CD14-positive monocyte (primary cell): ENCODE data around the gene POLR3C. TPM values are rescaled to one million over a fixed set of nuclear protein-coding genes. Genes with fewer than 3 reads are reported as not detected.
A peak's percentile ranks its signal among the peaks of the same experiment; 100 is the strongest.

Source experiments
- DNase-seq, 3 donors: peaks; one replicate each; pipeline ENCODE4 v3.0.0-alpha.2; 2011 to 2022
- H2AFZ ChIP-seq: 2 replicates; pipeline ENCODE4 v1.6.0; 2012; ENCODE audit warnings: mild to moderate bottlenecking, low read depth, low read length, inconsistent platforms; ENCODE audit not compliant: insufficient read depth, poor library complexity, severe bottlenecking
- H3K27ac ChIP-seq, 2 donors: 1 replicate in 1 of 2; 2 replicates in 1 of 2; pipeline ENCODE4 v1.5.1; 2012 to 2013; ENCODE audit warnings: low read length in 2 of 2, control low read depth in 1 of 2, inconsistent platforms in 1 of 2, low read depth in 1 of 2, mild to moderate bottlenecking in 1 of 2
- H3K27me3 ChIP-seq, 2 donors: one replicate each; pipeline versions ENCODE4 v1.6.0 to v1.6.1; 2011 to 2013; ENCODE audit warnings: low read length in 2 of 2; ENCODE audit not compliant: control insufficient read depth in 2 of 2, insufficient read depth in 2 of 2
- H3K36me3 ChIP-seq, 2 donors: replicated peaks in 1 of 2; 1 replicate in 1 of 2; 2 replicates in 1 of 2; pipeline versions ENCODE4 v1.5.1 to v1.6.1; 2012 to 2013; ENCODE audit warnings: low read length in 2 of 2, control low read depth in 1 of 2, inconsistent platforms in 1 of 2, mild to moderate bottlenecking in 1 of 2; ENCODE audit not compliant: insufficient read depth in 2 of 2, control insufficient read depth in 1 of 2
- H3K4me1 ChIP-seq, 2 donors: 1 replicate in 1 of 2; 2 replicates in 1 of 2; pipeline versions ENCODE4 v1.5.1 to v1.6.1; 2012 to 2013; ENCODE audit warnings: low read length in 2 of 2, control low read depth in 1 of 2, inconsistent platforms in 1 of 2, mild to moderate bottlenecking in 1 of 2, moderate library complexity in 1 of 2; ENCODE audit not compliant: insufficient read depth in 2 of 2, control insufficient read depth in 1 of 2
- H3K4me2 ChIP-seq: replicated peaks from 2 replicates; pipeline ENCODE3; 2012; ENCODE audit warnings: low read length, moderate library complexity, mild to moderate bottlenecking; ENCODE audit not compliant: poor library complexity, severe bottlenecking; ENCODE audit errors: extremely low read depth
- H3K4me3 ChIP-seq, 3 experiments: fragments of 200-600 bp in 1 of 3; sonication (generic) in 1 of 3; replicated peaks in 1 of 3; 1 replicate in 2 of 3; 2 replicates in 1 of 3; pipeline ENCODE4 v1.5.1; 2011 to 2013; ENCODE audit warnings: low read length in 3 of 3, mild to moderate bottlenecking in 3 of 3, control low read depth in 2 of 3, low read depth in 2 of 3, inconsistent platforms in 1 of 3, moderate library complexity in 1 of 3
- H3K79me2 ChIP-seq: 2 replicates; pipeline ENCODE4 v1.6.0; 2012; ENCODE audit warnings: mild to moderate bottlenecking, control low read depth, inconsistent platforms, low read length, moderate library complexity; ENCODE audit not compliant: insufficient read depth
- H3K9ac ChIP-seq: 2 replicates; pipeline ENCODE4 v1.6.0; 2017; ENCODE audit warnings: low read length, mild to moderate bottlenecking; ENCODE audit not compliant: insufficient read depth, poor library complexity, severe bottlenecking
- H3K9me3 ChIP-seq, 2 donors: replicated peaks in 1 of 2; 1 replicate in 1 of 2; 2 replicates in 1 of 2; pipeline versions ENCODE4 v1.5.1 to v1.6.1; 2012 to 2013; ENCODE audit warnings: low read length in 2 of 2, control low read depth in 1 of 2; ENCODE audit not compliant: control insufficient read depth in 1 of 2, insufficient read depth in 1 of 2
- H4K20me1 ChIP-seq: 2 replicates; pipeline ENCODE4 v1.6.0; 2012; ENCODE audit warnings: mild to moderate bottlenecking, low read length, control low read depth, moderate library complexity; ENCODE audit not compliant: insufficient read depth
- H3K27ac Mint-ChIP-seq, 7 donors: one replicate each; pipeline ENCODE4 v1.8.0; 2020; ENCODE audit warnings: mild to moderate bottlenecking in 7 of 7, mixed read lengths in 7 of 7, moderate library complexity in 6 of 7, inconsistent platforms in 2 of 7
- H3K27me3 Mint-ChIP-seq, 3 donors: one replicate each; pipeline ENCODE4 v1.8.0; 2021 to 2022; ENCODE audit warnings: low read depth in 3 of 3, mild to moderate bottlenecking in 3 of 3, mixed read lengths in 3 of 3, moderate library complexity in 3 of 3, inconsistent platforms in 1 of 3
- H3K36me3 Mint-ChIP-seq, 2 donors: one replicate each; pipeline ENCODE4 v1.8.0; 2020; ENCODE audit warnings: mixed read lengths in 2 of 2, inconsistent platforms in 1 of 2, mild to moderate bottlenecking in 1 of 2
- H3K4me1 Mint-ChIP-seq: one replicate; pipeline ENCODE4 v1.8.0; 2020; ENCODE audit warnings: mild to moderate bottlenecking, mixed read lengths
- H3K4me3 Mint-ChIP-seq, 2 donors: one replicate each; pipeline ENCODE4 v1.8.0; 2020; ENCODE audit warnings: mild to moderate bottlenecking in 2 of 2, mixed read lengths in 2 of 2, moderate library complexity in 1 of 2
- H3K9me3 Mint-ChIP-seq, 7 donors: one replicate each; pipeline ENCODE4 v1.8.0; 2020 to 2022; ENCODE audit warnings: mixed read lengths in 7 of 7, mild to moderate bottlenecking in 6 of 7, moderate library complexity in 6 of 7, inconsistent platforms in 2 of 7
- WGBS: methylation state at CpG from one replicate; pipeline ENCODE4 v1.1.5; 2013; ENCODE audit warnings: missing lambda C conversion rate; ENCODE audit not compliant: insufficient coverage; 5-methylcytosine and 5-hydroxymethylcytosine counted together
- intact Hi-C, 2 donors: fragments of 100-400 bp; cut with micrococcal nuclease; formaldehyde crosslinking; loops; one replicate each; pipeline versions ENCODE4 v1.15.0 to v1.15.1; 2023
- polyA minus RNA-seq: library from RNA; depleted of rRNA, polyadenylated mRNA; stranded (reverse); fragments of >200 nt; gene quantifications from 2 replicates; pipeline ENCODE4 v1.2.3, GENCODE V29; 2012
- polyA plus RNA-seq, 3 donors: library from polyadenylated mRNA; depleted of rRNA in 1 of 3; unstranded in 2 of 3; stranded (reverse) in 1 of 3; fragments of 300-500 nt in 2 of 3; fragments of >200 nt in 1 of 3; fragmentation: Illumina TruSeq in 2 of 3; gene quantifications; 1 replicate in 2 of 3; 2 replicates in 1 of 3; pipeline ENCODE4 v1.2.3, GENCODE V29; 2012 to 2021
- total RNA-seq, 12 experiments: library from RNA in 1 of 12; stranded (reverse) in 1 of 12; fragments of 120-200 nt in 1 of 12; gene quantifications; one replicate each; pipeline ENCODE4 v1.2.4 and lab custom pipeline; 2013 to 2026; ENCODE audit warnings: mixed read lengths in 6 of 12, inconsistent platforms in 1 of 12
- TF ChIP-seq, protein P1 (sequence below): fragments of 200-600 bp; IDR thresholded peaks from one replicate; pipeline ENCODE4 v1.8.0; 2022; ENCODE audit warnings: antibody characterized with exemption, mild to moderate bottlenecking

POLR3C gene, protein sequence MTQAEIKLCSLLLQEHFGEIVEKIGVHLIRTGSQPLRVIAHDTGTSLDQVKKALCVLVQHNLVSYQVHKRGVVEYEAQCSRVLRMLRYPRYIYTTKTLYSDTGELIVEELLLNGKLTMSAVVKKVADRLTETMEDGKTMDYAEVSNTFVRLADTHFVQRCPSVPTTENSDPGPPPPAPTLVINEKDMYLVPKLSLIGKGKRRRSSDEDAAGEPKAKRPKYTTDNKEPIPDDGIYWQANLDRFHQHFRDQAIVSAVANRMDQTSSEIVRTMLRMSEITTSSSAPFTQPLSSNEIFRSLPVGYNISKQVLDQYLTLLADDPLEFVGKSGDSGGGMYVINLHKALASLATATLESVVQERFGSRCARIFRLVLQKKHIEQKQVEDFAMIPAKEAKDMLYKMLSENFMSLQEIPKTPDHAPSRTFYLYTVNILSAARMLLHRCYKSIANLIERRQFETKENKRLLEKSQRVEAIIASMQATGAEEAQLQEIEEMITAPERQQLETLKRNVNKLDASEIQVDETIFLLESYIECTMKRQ
- 34.7 TPM for total RNA-seq (2013)
- 10 to 100 TPM; 23.5 to 41.3 (median 30.5) TPM for polyA plus RNA-seq
- polyA minus RNA-seq, result 18.6 and 32.4 TPM in 2 replicates
- 20.2 to 42.6 (median 29.5) reads per million in 11 experiments for total RNA-seq (lab: John Stamatoyannopoulos, UW)

- H2AFZ ChIP-seq, result peak within 1 kb of the TSS; percentile 86
- peaks cover 0 to 4% (median 3%) of the 10 kb centered on the region in 3 donors for H3K27me3 Mint-ChIP-seq
- H3K27me3 ChIP-seq, result no peaks in the 10 kb centered on the region
- peaks cover 11% of the 10 kb centered on the region in 2 donors for H3K4me1 ChIP-seq
- no peaks in the 10 kb centered on the region for H3K9me3 ChIP-seq
- 0% methylated on average over 88 of the region's 89 CpGs for WGBS
- H3K4me2 ChIP-seq, result peak within 1 kb of the TSS; percentile 79
- H3K36me3 Mint-ChIP-seq, result peaks cover 33 to 35% of the 10 kb centered on the region in 2 donors
- TF ChIP-seq, protein P1, sequence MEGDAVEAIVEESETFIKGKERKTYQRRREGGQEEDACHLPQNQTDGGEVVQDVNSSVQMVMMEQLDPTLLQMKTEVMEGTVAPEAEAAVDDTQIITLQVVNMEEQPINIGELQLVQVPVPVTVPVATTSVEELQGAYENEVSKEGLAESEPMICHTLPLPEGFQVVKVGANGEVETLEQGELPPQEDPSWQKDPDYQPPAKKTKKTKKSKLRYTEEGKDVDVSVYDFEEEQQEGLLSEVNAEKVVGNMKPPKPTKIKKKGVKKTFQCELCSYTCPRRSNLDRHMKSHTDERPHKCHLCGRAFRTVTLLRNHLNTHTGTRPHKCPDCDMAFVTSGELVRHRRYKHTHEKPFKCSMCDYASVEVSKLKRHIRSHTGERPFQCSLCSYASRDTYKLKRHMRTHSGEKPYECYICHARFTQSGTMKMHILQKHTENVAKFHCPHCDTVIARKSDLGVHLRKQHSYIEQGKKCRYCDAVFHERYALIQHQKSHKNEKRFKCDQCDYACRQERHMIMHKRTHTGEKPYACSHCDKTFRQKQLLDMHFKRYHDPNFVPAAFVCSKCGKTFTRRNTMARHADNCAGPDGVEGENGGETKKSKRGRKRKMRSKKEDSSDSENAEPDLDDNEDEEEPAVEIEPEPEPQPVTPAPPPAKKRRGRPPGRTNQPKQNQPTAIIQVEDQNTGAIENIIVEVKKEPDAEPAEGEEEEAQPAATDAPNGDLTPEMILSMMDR, result no peak
- DNase-seq, result peak; percentile 64 to 74 (median 68)
- H3K9ac ChIP-seq, result peak within 1 kb of the TSS; percentile 93
- intact Hi-C loops, result no loop called here
- H3K27ac ChIP-seq, result peak within 1 kb of the TSS; percentile 92 to 99
- peaks cover 27 to 34% of the 10 kb centered on the region in 2 donors for H3K36me3 ChIP-seq
- H3K4me1 Mint-ChIP-seq, result peaks cover 17% of the 10 kb centered on the region
- H3K9me3 Mint-ChIP-seq, result no peaks in the 10 kb centered on the region
- H3K79me2 ChIP-seq, result peaks cover 41% of the 10 kb centered on the region
- H4K20me1 ChIP-seq, result peaks cover 14% of the 10 kb centered on the region
- peak within 1 kb of the TSS; percentile 93 to 98 (median 96) for H3K27ac Mint-ChIP-seq
- H3K4me3 Mint-ChIP-seq, result peak within 1 kb of the TSS; percentile 93 to 96
- peak within 1 kb of the TSS; percentile 62 to 93 (median 82) for H3K4me3 ChIP-seq
These were observed at the start of gene POLR3C, which contains the start of gene RNF115 for GRCh38 chr1:145823565-145824498. TSS of gene POLR3C (plus strand) at chr1:145824200. CDS start at chr1:145825777, 1,577 bp downstream. TSS of gene RNF115 (minus strand) at chr1:145824095. CDS start at chr1:145823873, 222 bp downstream.
